BLaER1 (cell line): ENCODE results near the gene DTWD2.

Experiments used
- H3K27ac ChIP-seq: shearing (Covaris generic); formaldehyde crosslinking; 2 replicates; pipeline ENCODE4 v1.8.1; 2022
- H3K27me3 ChIP-seq: shearing (Covaris generic); formaldehyde crosslinking; 2 replicates; pipeline ENCODE4 v1.8.1; 2022
- H3K36me3 ChIP-seq: shearing (Covaris generic); formaldehyde crosslinking; 2 replicates; pipeline ENCODE4 v1.8.1; 2022
- H3K4me1 ChIP-seq: shearing (Covaris generic); formaldehyde crosslinking; 2 replicates; pipeline ENCODE4 v1.8.1; 2022
- H3K4me2 ChIP-seq: shearing (Covaris generic); formaldehyde crosslinking; 2 replicates; pipeline ENCODE4 v1.8.1; 2022
- H3K4me3 ChIP-seq: shearing (Covaris generic); formaldehyde crosslinking; 2 replicates; pipeline ENCODE4 v1.8.1; 2022
- H3K9ac ChIP-seq: shearing (Covaris generic); formaldehyde crosslinking; 2 replicates; pipeline ENCODE4 v1.8.1; 2022
- H3K9me3 ChIP-seq: shearing (Covaris generic); formaldehyde crosslinking; 2 replicates; pipeline ENCODE4 v1.8.1; 2022
- H4K20me1 ChIP-seq: shearing (Covaris generic); formaldehyde crosslinking; 2 replicates; pipeline ENCODE4 v1.8.1; 2022
- Cebpa-rat ChIP-seq: shearing (Covaris generic); IDR thresholded peaks from 2 replicates; pipeline ENCODE4 v1.8.1; 2022

DTWD2 gene

DNA sequence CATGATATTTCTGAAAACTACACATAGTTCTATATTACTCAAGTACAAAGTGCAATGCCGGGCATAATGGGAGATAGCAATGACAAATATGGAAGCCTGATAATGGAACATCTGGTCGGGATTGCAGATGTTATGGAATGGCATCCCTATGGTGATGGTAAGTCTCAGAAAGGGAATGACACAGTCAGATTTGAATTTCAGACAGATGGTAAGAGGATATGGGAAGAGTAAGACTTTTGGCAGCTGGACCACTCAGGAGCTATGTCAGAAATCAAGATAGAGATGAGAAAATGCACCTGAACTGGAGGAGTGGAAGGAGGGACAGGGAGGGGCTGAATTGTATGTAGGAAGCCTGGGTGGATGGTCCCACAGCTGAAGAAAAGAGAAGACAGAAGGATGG lies 200.0 kb downstream of the DTWD2 start:
- no peaks in the 10 kb centered on the region for H3K36me3 ChIP-seq
- no peak overlapping the region for H3K27ac ChIP-seq
- no peak overlapping the region for H3K4me3 ChIP-seq
- TF ChIP-seq Cebpa-rat, result no peak
- no peak overlapping the region for H3K4me2 ChIP-seq
- no peaks in the 10 kb centered on the region for H4K20me1 ChIP-seq
- no peak overlapping the region for H3K9ac ChIP-seq
- H3K27me3 ChIP-seq, result no peaks in the 10 kb centered on the region
- peaks cover 9% of the 10 kb centered on the region for H3K4me1 ChIP-seq
- H3K9me3 ChIP-seq, result no peaks in the 10 kb centered on the region
